Kidney capillary endothelial cell (primary cell): ENCODE results near the gene DENND2C.

ENCODE experiments used
- DNase-seq: peaks from one replicate; pipeline ENCODE4 v3.0.0-alpha.2; 2018; ENCODE audit warnings: low spot score

The DENND2C gene

GRCh38 chr1:114545796-114546195 lies 124.1 kb downstream of the DENND2C start:
- no peak for DNase-seq

- DNase-seq: no peak
These were observed 124.5 kb downstream of the DENND2C start for GRCh38 chr1:114545315-114545714.

DNA sequence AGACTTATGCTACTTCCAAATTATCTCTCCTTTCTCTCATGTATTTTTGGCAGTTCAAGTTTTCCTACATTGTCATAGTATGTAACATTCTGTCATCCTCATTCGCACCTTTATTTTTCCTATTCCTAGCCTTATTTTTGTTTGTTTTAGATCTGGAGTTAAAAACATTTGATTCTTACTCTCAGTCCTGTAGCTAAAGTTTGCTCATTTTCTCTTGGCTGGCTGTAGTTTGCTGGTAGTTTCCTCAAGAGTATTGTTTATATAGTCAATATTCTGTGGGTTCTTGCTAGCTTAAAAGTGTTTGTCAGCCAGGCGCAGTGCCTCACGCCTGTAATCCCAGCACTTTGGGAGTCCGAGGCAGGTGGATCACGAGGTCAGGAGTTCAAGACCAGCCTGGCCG lies 129.0 kb downstream of the DENND2C start:
- DNase-seq: no peak

- no peak for DNase-seq
These were observed 129.6 kb downstream of the DENND2C start for GRCh38 chr1:114540272-114540671.

DNA sequence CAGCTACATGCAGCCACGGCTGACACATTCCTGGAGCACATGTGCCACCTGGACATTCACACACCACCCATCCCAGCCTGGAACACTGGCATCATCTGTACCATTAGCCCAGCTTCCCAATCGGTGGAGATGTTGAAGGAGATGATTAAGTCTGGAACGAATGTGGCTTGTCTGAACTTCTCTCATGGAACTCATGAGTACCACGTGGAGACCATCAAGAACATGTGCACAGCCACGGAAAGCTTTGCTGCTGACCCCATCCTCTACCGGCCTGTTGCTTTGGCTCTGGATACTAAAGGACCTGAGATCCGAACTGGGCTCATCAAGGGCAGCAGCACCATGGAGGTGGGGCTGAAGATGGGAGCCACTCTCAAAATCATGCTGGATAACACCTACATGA lies 133.8 kb downstream of the DENND2C start:
- no peak for DNase-seq

GRCh38 chr1:114535401-114535800 lies 134.4 kb downstream of the DENND2C start:
- DNase-seq: no peak
